K562 (cell line): ENCODE measurements around the gene TMEM218. TPM values are rescaled to one million over a fixed set of nuclear protein-coding genes. Genes with fewer than 3 reads are reported as not detected.
A peak's percentile ranks its signal among the peaks of the same experiment; 100 is the strongest.

Experiments used
- ATAC-seq: fragments of 200-7000 bp; cut with Tn5 transposase; 3 replicates; pipeline ENCODE4 v1.9.1; 2020; ENCODE audit warnings: moderate library complexity
- BruUV-seq: library from RNA; stranded (reverse); fragments of 400-500 nt; replicated peaks from 2 replicates; lab custom pipeline; 2021; lab: Mats Ljungman, UMichigan
- CTCF ChIA-PET: fragments of 300-600 bp; formaldehyde crosslinking; extraction: SDS; loops from one replicate; lab custom pipeline; 2021; ENCODE audit warnings: low intra/inter-chr PET ratio; lab: Yijun Ruan, JAX
- POLR2A ChIA-PET: fragments of 300-600, 350-650 bp; sonication (Branson Sonifier 250); formaldehyde crosslinking; extraction: SDS; loops from one replicate; lab custom pipeline; 2021; ENCODE audit warnings: antibody characterized with exemption, inconsistent platforms; lab: Yijun Ruan, JAX
- DNase-seq, 4 experiments: peaks; one replicate each; pipeline versions ENCODE4 v3.0.0 to v3.0.0-alpha.2; 2011 to 2018; ENCODE audit warnings: low spot score in 3 of 4, mixed read lengths in 3 of 4; ENCODE audit errors: extremely low read depth in 1 of 4
- FAIRE-seq: peaks from 2 replicates; lab custom pipeline; 2011; peaks lifted over from hg19 to GRCh38; lab: Jason Lieb, UNC
- H2AFZ ChIP-seq: 2 replicates; pipeline ENCODE4 v1.6.0; 2011; ENCODE audit warnings: low read depth, low read length, control low read depth, inconsistent platforms
- H3K27ac ChIP-seq: fragments of 200-600 bp; 3 replicates; pipeline ENCODE4 v1.8.0; 2011; ENCODE audit warnings: low read depth, mild to moderate bottlenecking, control low read depth, inconsistent platforms, low read length, moderate library complexity, mixed read lengths; ENCODE audit errors: extremely low read depth
- H3K27me3 ChIP-seq, 2 experiments: fragments of 300-600 bp in 1 of 2; 2 replicates in 1 of 2; 3 replicates in 1 of 2; pipeline versions ENCODE4 v1.6.0 to v1.8.0; 2011; ENCODE audit warnings: inconsistent platforms in 2 of 2, low read length in 2 of 2, mild to moderate bottlenecking in 1 of 2, mixed read lengths in 1 of 2, moderate library complexity in 1 of 2; ENCODE audit not compliant: control insufficient read depth in 2 of 2, insufficient read depth in 2 of 2
- H3K36me3 ChIP-seq: fragments of 300-600 bp; 3 replicates; pipeline ENCODE4 v1.8.0; 2011; ENCODE audit warnings: mild to moderate bottlenecking, low read length, inconsistent platforms; ENCODE audit not compliant: control insufficient read depth, insufficient read depth
- H3K4me1 ChIP-seq, 2 experiments: fragments of 200-600 bp in 1 of 2; replicated peaks in 1 of 2; 2 replicates in 1 of 2; 3 replicates in 1 of 2; pipeline versions ENCODE4 v1.5.1 to v1.8.0; 2011; ENCODE audit warnings: inconsistent platforms in 2 of 2, low read length in 2 of 2, mild to moderate bottlenecking in 1 of 2, mixed read lengths in 1 of 2, moderate library complexity in 1 of 2; ENCODE audit not compliant: control insufficient read depth in 2 of 2, insufficient read depth in 2 of 2
- H3K4me2 ChIP-seq: 2 replicates; pipeline ENCODE4 v1.6.1; 2011; ENCODE audit warnings: low read length, control low read depth, inconsistent platforms, mixed read lengths; ENCODE audit not compliant: insufficient read depth
- H3K4me3 ChIP-seq: fragments of 200-600 bp; sonication (generic), shearing (Covaris generic); 2 replicates; pipeline ENCODE4 v1.5.1; 2016; ENCODE audit warnings: control low read depth, inconsistent platforms
- H3K79me2 ChIP-seq: fragments of 200-600 bp; 3 replicates; pipeline ENCODE4 v1.8.0; 2011; ENCODE audit warnings: low read length, inconsistent platforms; ENCODE audit not compliant: control insufficient read depth, insufficient read depth
- H3K9ac ChIP-seq, 2 experiments: 2 replicates each; pipeline versions ENCODE4 v1.6.0 to v1.6.1; 2011; ENCODE audit warnings: low read depth in 2 of 2, low read length in 2 of 2, control low read depth in 1 of 2, inconsistent platforms in 1 of 2, mild to moderate bottlenecking in 1 of 2, mixed read lengths in 1 of 2; ENCODE audit not compliant: insufficient read depth in 1 of 2
- H3K9me1 ChIP-seq: one replicate; pipeline ENCODE4 v1.6.0; 2011; ENCODE audit warnings: inconsistent platforms, mild to moderate bottlenecking, low read length, moderate library complexity; ENCODE audit not compliant: control insufficient read depth, insufficient read depth
- H3K9me3 ChIP-seq: replicated peaks from 2 replicates; pipeline ENCODE4 v1.5.1; 2011; ENCODE audit warnings: low read depth, low read length, inconsistent platforms; ENCODE audit not compliant: control insufficient read depth, insufficient read depth
- H4K20me1 ChIP-seq: replicated peaks from 2 replicates; pipeline ENCODE4 v1.6.1; 2011; ENCODE audit warnings: low read length, inconsistent platforms, mixed read lengths; ENCODE audit not compliant: control insufficient read depth, insufficient read depth
- DLX4 ChIP-seq: fragments of 250-450 bp; sonication (Bioruptor Pico); IDR thresholded peaks from 2 replicates; pipeline ENCODE4 v1.6.1; 2021; ENCODE audit warnings: mild to moderate bottlenecking
- DMBX1 ChIP-seq: fragments of 250-450 bp; sonication (Bioruptor Pico); IDR thresholded peaks from 2 replicates; pipeline ENCODE4 v1.8.0; 2022; ENCODE audit warnings: inconsistent platforms, mild to moderate bottlenecking, moderate library complexity, borderline replicate concordance
- DPF2 ChIP-seq: fragments of 450-650 bp; IDR thresholded peaks from 2 replicates; pipeline ENCODE4 v1.6.1; 2016
- EHMT2 ChIP-seq: fragments of 450-650 bp; IDR thresholded peaks from 2 replicates; pipeline ENCODE4 v1.6.1; 2018; ENCODE audit warnings: antibody characterized with exemption
- ESRRA ChIP-seq: fragments of 450-650 bp; IDR thresholded peaks from 2 replicates; pipeline ENCODE4 v1.6.1; 2014; ENCODE audit warnings: low read depth, mild to moderate bottlenecking, moderate library complexity, borderline replicate concordance
- FOXJ3 ChIP-seq: sonication (generic); formaldehyde crosslinking; IDR thresholded peaks from 2 replicates; pipeline ENCODE4 v1.4.0; 2020; ENCODE audit warnings: mild to moderate bottlenecking, missing genetic modification reagents
- KDM2B ChIP-seq: fragments of 250-450 bp; sonication (Bioruptor Pico); IDR thresholded peaks from 2 replicates; pipeline ENCODE4 v1.8.0; 2021; ENCODE audit warnings: mild to moderate bottlenecking, moderate library complexity
- NR1H2 ChIP-seq: sonication (generic); formaldehyde crosslinking; IDR thresholded peaks from 2 replicates; pipeline ENCODE4 v1.4.0; 2020; ENCODE audit warnings: mild to moderate bottlenecking, missing genetic modification reagents
- PATZ1 ChIP-seq: fragments of 250-450 bp; sonication (Bioruptor Pico); IDR thresholded peaks from 2 replicates; pipeline ENCODE4 v1.5.0; 2020; ENCODE audit warnings: mild to moderate bottlenecking, borderline replicate concordance
- POLR2B ChIP-seq: fragments of 450-650 bp; IDR thresholded peaks from 2 replicates; pipeline ENCODE4 v1.6.1; 2018; ENCODE audit warnings: low read depth; ENCODE audit not compliant: partially characterized antibody
- RBM17 ChIP-seq: fragments of 200-400 bp; formaldehyde crosslinking; IDR thresholded peaks from 2 replicates; pipeline ENCODE4 v1.6.1; 2017; ENCODE audit warnings: low read depth, mild to moderate bottlenecking, low read length, borderline replicate concordance
- RFX5 ChIP-seq: IDR thresholded peaks from 2 replicates; pipeline ENCODE4 v1.6.1; 2011; ENCODE audit warnings: low read depth, mild to moderate bottlenecking, improper control_type of control experiment, low read length
- SRSF1 ChIP-seq: fragments of 200-400 bp; formaldehyde crosslinking; IDR thresholded peaks from 2 replicates; pipeline ENCODE4 v1.6.1; 2017; ENCODE audit warnings: mild to moderate bottlenecking, low read depth, low read length, moderate library complexity
- STAT6 ChIP-seq: sonication (generic); formaldehyde crosslinking; IDR thresholded peaks from 2 replicates; pipeline ENCODE4 v1.8.1; 2023; ENCODE audit warnings: mild to moderate bottlenecking, missing genetic modification reagents
- ZNF134 ChIP-seq: fragments of 250-450 bp; sonication (Bioruptor Pico); conservative IDR thresholded peaks from 2 replicates; pipeline ENCODE4 v1.4.0; 2020
- ZNF174 ChIP-seq: fragments of 250-450 bp; sonication (Bioruptor Pico); IDR thresholded peaks from 2 replicates; pipeline ENCODE4 v1.4.0; 2020; ENCODE audit warnings: mild to moderate bottlenecking
- ZNF695 ChIP-seq: fragments of 450-650 bp; formaldehyde crosslinking; IDR thresholded peaks from 2 replicates; pipeline ENCODE4 v1.4.0; 2020; ENCODE audit warnings: mild to moderate bottlenecking, moderate library complexity
- WGBS: fragments of 100-300 bp; shearing (Covaris generic); methylation state at CpG from one replicate; pipeline ENCODE4 v1.1.6; 2016; ENCODE audit warnings: low coverage, mixed read lengths; ENCODE audit not compliant: insufficient coverage; ENCODE audit errors: missing lambda C conversion rate; 5-methylcytosine and 5-hydroxymethylcytosine counted together
- in situ Hi-C: fragments of 300-500 bp; cut with MboI; formaldehyde crosslinking; loops from 4 replicates; pipeline ENCODE4 v1.15.0; 2018; ENCODE audit warnings: inconsistent platforms, mixed read lengths
- intact Hi-C: fragments of 100-400 bp; cut with micrococcal nuclease; formaldehyde crosslinking; loops from 2 replicates; pipeline ENCODE4 v1.14.2; 2022
- polyA plus RNA-seq, 8 experiments: library from polyadenylated mRNA; depleted of rRNA in 4 of 8; stranded (reverse) in 5 of 8; unstranded in 3 of 8; fragments of >200 nt; fragmentation: Nextera tagmentation in 2 of 8; fragmentation: Illumina TruSeq in 1 of 8; extraction: Ambion mirVana in 2 of 8; extraction: Trizol in 1 of 8; gene quantifications; 2 replicates each; pipeline versions ENCODE4 v1.2.1 to v1.2.3, GENCODE V29; 2011 to 2014; ENCODE audit warnings: inconsistent platforms in 1 of 8, missing spikeins in 1 of 8
- total RNA-seq, 7 experiments: library from RNA; depleted of rRNA in 6 of 7; stranded (reverse); fragments of >200 nt in 6 of 7; fragmentation: Illumina TruSeq in 2 of 7; extraction: Trizol in 2 of 7; gene quantifications; 2 replicates each; pipeline versions ENCODE4 v1.2.1 to v1.2.3, GENCODE V29; 2011 to 2021; ENCODE audit warnings: low replicate concordance in 1 of 7

TMEM218 gene
- total and polyA plus RNA-seq, 9 of the 15 experiments (the other 6 are each of a cell fraction or from before 2014, with no cell fraction given): 13.4 to 32.2 (median 25.4) TPM

- H3K9me3 ChIP-seq: no peaks in the 10 kb centered on the region
- 7% methylated on average over 4 of the region's 7 CpGs for WGBS
- no peaks in the 10 kb centered on the region for H4K20me1 ChIP-seq
- peaks cover 55 to 58% of the 10 kb centered on the region in 2 experiments for H3K4me1 ChIP-seq
- CTCF ChIA-PET: no interaction called here
- no TSS peak for BruUV-seq
- DNase-seq: peak; percentile 77 to 89 (median 84)
- intact Hi-C loops (no loop called here), in situ Hi-C loops (no loop called here)
- H3K79me2 ChIP-seq: no peaks in the 10 kb centered on the region
- POLR2A ChIA-PET: interaction anchor here (0.6 to 1.7 kb wide), 8 partner anchors 10 to 1408 kb away, joined by 3 to 4 read pairs (median 3); no protein-coding TSS in a partner anchor
- H3K4me2 ChIP-seq: peak overlapping the region; percentile 54
- no peak overlapping the region for H3K4me3 ChIP-seq
- peak overlapping the region; percentile 81 for H3K27ac ChIP-seq
- no peaks in the 10 kb centered on the region for H3K36me3 ChIP-seq
- ATAC-seq: peak; percentile 90
- peak overlapping the region; percentile 8 to 42; a peak in 3 of 4 replicates for H3K9ac ChIP-seq
- H3K9me1 ChIP-seq: peaks cover 5% of the 10 kb centered on the region
- FAIRE-seq: peak; percentile 95
- no peaks in the 10 kb centered on the region for H3K27me3 ChIP-seq
- peak overlapping the region; percentile 93 for H2AFZ ChIP-seq
- no peak for TF ChIP-seq PATZ1 (CRISPR knock-in tag)
- TF ChIP-seq POLR2B: no peak
- no peak for TF ChIP-seq DLX4 (CRISPR knock-in tag)
- TF ChIP-seq DPF2: peak; percentile 86
- no peak for TF ChIP-seq SRSF1
- no peak for TF ChIP-seq KDM2B
- TF ChIP-seq RBM17: no peak
- TF ChIP-seq ESRRA: peak; percentile 39; the same call in 1 of the 2 replicates
- TF ChIP-seq NR1H2 (CRISPR knock-in tag): no peak
- TF ChIP-seq RFX5: no peak
- TF ChIP-seq EHMT2: peak; percentile 76
- no peak for TF ChIP-seq STAT6 (CRISPR knock-in tag)
- TF ChIP-seq ZNF695 (CRISPR knock-in tag): no peak
- TF ChIP-seq ZNF174 (CRISPR knock-in tag): no peak
- peak; percentile 55; the same call in 1 of the 2 replicates for TF ChIP-seq ZNF134 (CRISPR knock-in tag)
- peak; percentile 76; the same call in 1 of the 2 replicates for TF ChIP-seq DMBX1 (CRISPR knock-in tag)
- TF ChIP-seq FOXJ3 (CRISPR knock-in tag): no peak
Observed at GRCh38 chr11:125070699-125071254, 40.6 kb downstream of the TMEM218 start.
